Gastrocnemius medialis (tissue), 4 donors: Measurements from ENCODE around the gene PXDN.

ENCODE experiments used
- POLR2A ChIP-seq, 2 donors: fragments of 450-650 bp; IDR thresholded peaks; one replicate each; pipeline ENCODE4 v1.6.1; 2017; ENCODE audit warnings: antibody characterized with exemption in 2 of 2, mild to moderate bottlenecking in 2 of 2, moderate library complexity in 2 of 2
- TF ChIP-seq, protein P1 (sequence below), 5 experiments: fragments of 450-650 bp in 3 of 5; fragments of 200-600 bp in 2 of 5; sonication (generic) in 2 of 5; IDR thresholded peaks in 4 of 5; conservative IDR thresholded peaks in 1 of 5; 1 replicate in 4 of 5; 2 replicates in 1 of 5; pipeline ENCODE4 v1.5.1; 2016 to 2019; ENCODE audit warnings: antibody characterized with exemption in 5 of 5, mild to moderate bottlenecking in 3 of 5, moderate library complexity in 3 of 5

DNA sequence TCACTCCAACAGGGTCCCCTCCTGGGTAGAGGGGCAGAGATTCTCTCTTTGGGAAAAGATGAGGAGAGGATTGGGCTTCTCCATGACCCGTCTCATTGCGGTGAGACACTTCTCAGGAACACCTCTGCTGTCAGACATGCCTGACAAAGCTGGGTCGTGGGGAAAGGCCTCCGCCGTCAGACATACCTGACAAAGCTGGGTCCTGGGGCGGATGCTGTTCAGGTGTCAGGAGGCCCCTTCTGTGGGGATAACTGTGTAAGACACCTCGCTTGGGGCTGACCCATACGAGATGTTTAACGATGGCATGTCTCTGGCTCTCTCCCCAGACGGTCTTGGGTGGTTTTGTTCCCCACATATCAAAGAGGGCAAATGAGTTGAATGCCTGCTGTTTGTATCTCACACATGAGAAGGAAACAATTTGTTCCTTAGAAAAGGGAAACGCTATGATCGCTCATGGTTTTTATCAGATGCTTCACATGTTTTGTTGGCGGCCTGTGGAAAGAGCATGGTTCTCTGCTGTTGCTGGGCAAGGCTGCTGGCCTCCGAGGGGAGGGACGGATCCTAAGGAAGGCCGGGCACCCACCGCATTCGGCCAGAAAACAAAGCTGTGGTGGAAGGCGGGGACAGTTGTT lies 40.8 kb upstream of the PXDN start:
- TF ChIP-seq, protein P1, sequence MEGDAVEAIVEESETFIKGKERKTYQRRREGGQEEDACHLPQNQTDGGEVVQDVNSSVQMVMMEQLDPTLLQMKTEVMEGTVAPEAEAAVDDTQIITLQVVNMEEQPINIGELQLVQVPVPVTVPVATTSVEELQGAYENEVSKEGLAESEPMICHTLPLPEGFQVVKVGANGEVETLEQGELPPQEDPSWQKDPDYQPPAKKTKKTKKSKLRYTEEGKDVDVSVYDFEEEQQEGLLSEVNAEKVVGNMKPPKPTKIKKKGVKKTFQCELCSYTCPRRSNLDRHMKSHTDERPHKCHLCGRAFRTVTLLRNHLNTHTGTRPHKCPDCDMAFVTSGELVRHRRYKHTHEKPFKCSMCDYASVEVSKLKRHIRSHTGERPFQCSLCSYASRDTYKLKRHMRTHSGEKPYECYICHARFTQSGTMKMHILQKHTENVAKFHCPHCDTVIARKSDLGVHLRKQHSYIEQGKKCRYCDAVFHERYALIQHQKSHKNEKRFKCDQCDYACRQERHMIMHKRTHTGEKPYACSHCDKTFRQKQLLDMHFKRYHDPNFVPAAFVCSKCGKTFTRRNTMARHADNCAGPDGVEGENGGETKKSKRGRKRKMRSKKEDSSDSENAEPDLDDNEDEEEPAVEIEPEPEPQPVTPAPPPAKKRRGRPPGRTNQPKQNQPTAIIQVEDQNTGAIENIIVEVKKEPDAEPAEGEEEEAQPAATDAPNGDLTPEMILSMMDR (IDR thresholded peaks at IDR 0.05 in 4 of 5, conservative IDR thresholded peaks at IDR 0.05 in 1 of 5) = no peak
- TF ChIP-seq POLR2A (IDR thresholded peaks at IDR 0.05) = no peak
